CD8-positive, alpha-beta memory T cell (primary cell): ENCODE data around the gene SSU72. TPM values are rescaled to one million over a fixed set of nuclear protein-coding genes. Genes with fewer than 3 reads are reported as not detected.

Source experiments
- CTCF ChIA-PET: fragments of 350-600 bp; sonication (Branson Sonifier 250); formaldehyde crosslinking; loops from one replicate; lab custom pipeline; 2021; ENCODE audit warnings: antibody characterized with exemption; lab: Charles Lee
- POLR2A ChIA-PET: fragments of 350-600 bp; sonication (Branson Sonifier 250); formaldehyde crosslinking; loops from one replicate; lab custom pipeline; 2021; ENCODE audit warnings: antibody characterized with exemption; lab: Charles Lee
- DNase-seq, 5 donors: peaks; one replicate each; pipeline versions ENCODE4 v3.0.0 to v3.0.0-alpha.2; 2020 to 2022; ENCODE audit warnings: mixed read lengths in 1 of 5
- H3K27ac ChIP-seq: one replicate; pipeline ENCODE4 v1.7.0; 2013; ENCODE audit warnings: low read depth, mild to moderate bottlenecking, low read length, moderate library complexity
- H3K27me3 ChIP-seq: 2 replicates; pipeline ENCODE4 v1.7.0; 2013; ENCODE audit warnings: low read length, mild to moderate bottlenecking; ENCODE audit not compliant: insufficient read depth, poor library complexity, severe bottlenecking
- H3K36me3 ChIP-seq: 2 replicates; pipeline ENCODE4 v1.7.0; 2013; ENCODE audit warnings: mild to moderate bottlenecking, low read length, moderate library complexity; ENCODE audit not compliant: insufficient read depth
- H3K4me1 ChIP-seq: 2 replicates; pipeline ENCODE4 v1.7.0; 2013; ENCODE audit warnings: mild to moderate bottlenecking, low read length, moderate library complexity; ENCODE audit not compliant: insufficient read depth
- H3K4me3 ChIP-seq: 2 replicates; pipeline ENCODE4 v1.7.0; 2013; ENCODE audit warnings: mild to moderate bottlenecking, low read length
- H3K9me3 ChIP-seq: 2 replicates; pipeline ENCODE4 v1.7.0; 2013; ENCODE audit warnings: mild to moderate bottlenecking, low read length
- H3K27ac Mint-ChIP-seq, 8 donors: one replicate each; pipeline ENCODE4 v1.8.0; 2020 to 2021; ENCODE audit warnings: mixed read lengths in 8 of 8, mild to moderate bottlenecking in 6 of 8, inconsistent platforms in 3 of 8, moderate library complexity in 3 of 8
- H3K27me3 Mint-ChIP-seq, 2 donors: one replicate each; pipeline ENCODE4 v1.8.0; 2020 to 2021; ENCODE audit warnings: mixed read lengths in 2 of 2, mild to moderate bottlenecking in 1 of 2, moderate library complexity in 1 of 2
- H3K36me3 Mint-ChIP-seq, 3 donors: one replicate each; pipeline ENCODE4 v1.8.0; 2020 to 2021; ENCODE audit warnings: mixed read lengths in 3 of 3, inconsistent platforms in 1 of 3, mild to moderate bottlenecking in 1 of 3
- H3K4me1 Mint-ChIP-seq, 3 donors: one replicate each; pipeline ENCODE4 v1.8.0; 2020 to 2021; ENCODE audit warnings: mixed read lengths in 3 of 3, inconsistent platforms in 1 of 3, mild to moderate bottlenecking in 1 of 3
- H3K4me3 Mint-ChIP-seq, 7 donors: one replicate each; pipeline ENCODE4 v1.8.0; 2020 to 2021; ENCODE audit warnings: mixed read lengths in 7 of 7, mild to moderate bottlenecking in 6 of 7, moderate library complexity in 4 of 7, inconsistent platforms in 2 of 7
- H3K9me3 Mint-ChIP-seq, 5 donors: one replicate each; pipeline ENCODE4 v1.8.0; 2020 to 2022; ENCODE audit warnings: mixed read lengths in 5 of 5, mild to moderate bottlenecking in 3 of 5, moderate library complexity in 2 of 5, inconsistent platforms in 1 of 5
- polyA plus RNA-seq: library from polyadenylated mRNA; unstranded; fragments of 300-500 nt; fragmentation: Illumina TruSeq; gene quantifications from one replicate; pipeline ENCODE4 v1.2.3, GENCODE V29; 2021
- total RNA-seq, 2 experiments: library from RNA; stranded (reverse); gene quantifications; one replicate each; pipeline ENCODE4 v1.2.3, GENCODE V29; 2021

SSU72 gene
- total and polyA plus RNA-seq, 3 experiments from 2014 or later, result 123 to 231 (median 128) TPM

DNA sequence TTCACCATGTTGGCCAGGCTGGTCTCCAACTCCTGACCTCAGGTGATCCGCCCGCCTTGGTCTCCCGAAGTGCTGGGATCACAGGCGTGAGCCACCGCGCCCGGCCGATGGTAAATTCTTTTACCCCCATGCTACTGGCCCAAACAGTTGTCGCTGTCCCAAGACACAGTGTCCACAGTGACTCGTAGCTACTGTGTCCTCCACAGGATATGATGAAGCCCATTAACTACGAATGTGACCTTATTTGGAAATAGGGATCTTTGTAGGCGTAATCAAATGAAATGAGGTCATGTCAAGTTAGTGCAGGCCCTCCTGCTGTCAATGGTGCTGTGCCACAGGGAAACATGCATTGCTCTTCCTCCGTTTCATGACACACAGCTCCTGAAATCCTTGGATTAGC lies 16.8 kb upstream of the SSU72 start:
- H3K9me3 ChIP-seq, result no peaks in the 10 kb centered on the region
- H3K27me3 Mint-ChIP-seq, result peaks cover 4 to 5% of the 10 kb centered on the region in 2 donors
- POLR2A ChIA-PET, result no interaction called here

DNA sequence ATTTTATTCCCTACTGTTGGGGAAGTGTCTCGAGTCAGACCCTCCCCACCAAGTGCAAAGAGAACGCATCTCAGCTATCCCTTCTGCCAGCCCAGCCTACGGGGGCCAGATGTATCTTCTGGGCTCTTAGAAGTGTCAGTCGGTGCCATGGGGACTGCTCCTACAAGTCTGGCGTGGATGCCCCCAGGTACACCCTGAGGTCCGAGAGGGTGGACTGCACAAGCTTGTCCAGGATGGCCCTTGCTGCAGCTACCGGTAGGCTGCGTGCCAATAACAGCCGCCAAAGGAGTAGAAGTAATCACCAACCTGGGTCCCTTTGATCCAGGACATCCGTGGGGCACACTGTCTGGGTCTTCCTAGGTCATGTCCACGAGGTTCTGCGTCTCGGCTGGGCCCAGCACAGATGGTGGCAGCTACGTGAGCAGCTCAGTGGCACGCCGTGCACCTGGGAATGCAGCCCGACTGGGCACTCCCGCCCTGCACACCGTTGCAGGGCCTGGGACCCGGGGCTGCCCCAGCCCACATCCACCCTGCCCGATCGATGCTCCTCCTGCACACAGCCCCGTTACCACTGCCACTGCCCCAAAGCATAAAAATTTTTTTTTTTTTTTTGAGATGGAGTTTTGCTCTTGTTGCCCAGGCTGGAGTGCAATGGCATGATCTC lies 8.8 kb upstream of the SSU72 start:
- H3K27me3 ChIP-seq, result no peaks in the 10 kb centered on the region
- Mint-ChIP-seq H3K27me3 (peaks cover 7 to 36% of the 10 kb centered on the region in 2 donors), H3K4me1 (no peaks in the 10 kb centered on the region), H3K36me3 (no peaks in the 10 kb centered on the region), H3K4me3 (no peak overlapping the region), H3K9me3 (no peaks in the 10 kb centered on the region), H3K27ac (peak overlapping the region in 1 of 8 donors; percentile 61)
- no peak overlapping the region for H3K4me3 ChIP-seq
- no peaks in the 10 kb centered on the region for H3K9me3 ChIP-seq
- ChIA-PET CTCF (interaction anchor here (1.3 kb wide), 1 partner anchor 15 kb away, joined by 3 read pairs; no protein-coding TSS in a partner anchor), POLR2A (interaction anchor here (0.5 kb wide), 1 partner anchor 17 kb away, joined by 3 read pairs; no protein-coding TSS in a partner anchor)
- no peak overlapping the region for H3K27ac ChIP-seq
- no peaks in the 10 kb centered on the region for H3K36me3 ChIP-seq
- DNase-seq, result no peak
- no peaks in the 10 kb centered on the region for H3K4me1 ChIP-seq

More for the DNA sequence above, 16.8 kb upstream of the SSU72 start:
- Histone ChIP-seq H3K4me3 (no peak overlapping the region), H3K4me1 (no peaks in the 10 kb centered on the region), H3K27me3 (no peaks in the 10 kb centered on the region), H3K27ac (no peak overlapping the region), H3K36me3 (no peaks in the 10 kb centered on the region)
- CTCF ChIA-PET, result no interaction called here
- H3K27ac Mint-ChIP-seq, result no peak overlapping the region
- no peaks in the 10 kb centered on the region for H3K4me1 Mint-ChIP-seq
- no peaks in the 10 kb centered on the region for H3K36me3 Mint-ChIP-seq
- H3K4me3 Mint-ChIP-seq, result no peak overlapping the region
- H3K9me3 Mint-ChIP-seq, result no peaks in the 10 kb centered on the region
- DNase-seq, result no peak

DNA sequence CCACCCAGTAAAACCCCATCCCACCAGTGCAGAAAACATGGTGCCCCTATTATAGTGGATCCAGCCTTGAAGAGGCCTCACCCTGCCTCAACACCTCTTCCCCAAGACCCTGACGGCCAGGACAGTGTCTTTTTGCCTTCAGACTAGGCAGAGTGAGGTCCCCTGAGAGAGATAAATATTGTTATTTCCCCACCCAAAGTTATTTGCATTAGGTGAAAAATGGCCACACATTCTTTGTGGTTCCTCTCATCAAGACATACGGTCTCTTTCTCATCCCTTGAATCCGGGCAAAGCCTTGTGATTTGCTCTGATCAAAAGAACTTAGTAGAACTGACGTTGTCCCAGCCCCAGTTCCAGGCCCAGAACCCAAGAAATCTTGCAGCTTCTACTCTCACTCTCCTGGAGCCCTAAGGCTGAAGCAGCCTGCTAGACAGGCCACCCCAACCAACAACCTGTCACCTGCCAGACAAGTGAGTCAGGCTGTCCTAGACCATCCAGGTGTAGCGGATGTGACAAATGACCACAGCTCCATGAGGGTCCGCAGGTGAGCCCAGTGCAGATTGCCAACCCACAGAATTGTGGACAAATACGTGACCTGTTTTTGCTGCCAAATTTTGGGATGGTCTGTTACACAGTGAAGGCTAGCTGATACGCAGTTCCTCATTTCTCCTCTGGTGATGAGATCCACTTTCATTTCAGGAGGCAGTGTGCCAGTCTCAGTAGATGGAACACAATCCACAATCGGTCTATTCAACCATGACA lies 8.1 kb upstream of the SSU72 start:
- POLR2A ChIA-PET, result interaction anchor here (0.5 kb wide), 1 partner anchor 17 kb away, joined by 3 read pairs; no protein-coding TSS in a partner anchor
- CTCF ChIA-PET, result interaction anchor here (1.3 kb wide), 1 partner anchor 16 kb away, joined by 3 read pairs; no protein-coding TSS in a partner anchor
- Histone ChIP-seq H3K4me3 (no peak overlapping the region), H3K36me3 (no peaks in the 10 kb centered on the region), H3K4me1 (no peaks in the 10 kb centered on the region), H3K27ac (no peak overlapping the region), H3K27me3 (no peaks in the 10 kb centered on the region), H3K9me3 (no peaks in the 10 kb centered on the region)
- Mint-ChIP-seq H3K27me3 (peaks cover 5 to 34% of the 10 kb centered on the region in 2 donors), H3K27ac (no peak overlapping the region), H3K9me3 (no peaks in the 10 kb centered on the region), H3K4me3 (no peak overlapping the region), H3K36me3 (no peaks in the 10 kb centered on the region), H3K4me1 (no peaks in the 10 kb centered on the region)
- DNase-seq, result no peak

DNA sequence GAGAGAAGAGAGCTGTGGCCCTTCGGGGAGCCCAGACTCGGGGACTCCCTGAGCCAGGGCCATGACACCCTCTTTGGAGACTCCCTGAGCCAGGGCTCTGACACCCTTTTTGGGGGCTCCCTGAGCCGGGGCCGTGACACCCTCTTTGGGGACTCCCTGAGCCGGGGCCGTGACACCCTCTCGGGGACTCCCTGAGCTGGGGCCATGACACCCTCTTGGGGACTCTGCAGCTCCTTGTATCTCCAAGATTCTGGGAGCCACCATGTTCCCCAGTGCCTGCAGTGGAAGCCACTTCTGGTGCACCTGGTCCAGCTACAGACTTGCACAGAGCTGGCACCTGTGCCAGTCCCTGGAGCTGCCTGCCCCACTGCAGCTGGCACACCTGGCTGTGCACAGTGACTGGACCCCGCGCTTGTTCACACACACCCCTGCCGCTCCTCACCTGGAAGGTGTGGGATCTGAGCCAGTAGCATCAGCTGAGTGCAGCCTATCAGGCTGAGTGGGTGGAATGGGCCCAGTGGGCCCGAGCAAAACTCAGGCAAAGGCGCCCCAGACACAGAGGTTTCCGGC lies 3.8 kb upstream of the SSU72 start:
- peaks cover 7% of the 10 kb centered on the region for H3K4me1 ChIP-seq
- no peaks in the 10 kb centered on the region for H3K9me3 ChIP-seq
- H3K27me3 Mint-ChIP-seq, result peaks cover 12 to 24% of the 10 kb centered on the region in 2 donors
- peaks cover 0 to 3% (median 0%) of the 10 kb centered on the region in 5 donors for H3K9me3 Mint-ChIP-seq
- no peak for DNase-seq
- H3K4me3 Mint-ChIP-seq, result peak overlapping the region in 1 of 7 donors; percentile 13
- H3K36me3 Mint-ChIP-seq, result peaks cover 0 to 11% (median 0%) of the 10 kb centered on the region in 3 donors
- H3K4me3 ChIP-seq, result no peak overlapping the region
- H3K27me3 ChIP-seq, result no peaks in the 10 kb centered on the region
- peak overlapping the region in 1 of 8 donors; percentile 67 for H3K27ac Mint-ChIP-seq
- H3K36me3 ChIP-seq, result no peaks in the 10 kb centered on the region
- CTCF ChIA-PET, result interaction anchor here (0.8 to 2.5 kb wide), 2 partner anchors 10 to 36 kb away, joined by 3 to 6 read pairs; partner anchors contain the start of gene MIB2
- no peak overlapping the region for H3K27ac ChIP-seq
- peaks cover 9 to 18% (median 16%) of the 10 kb centered on the region in 3 donors for H3K4me1 Mint-ChIP-seq
- POLR2A ChIA-PET, result interaction anchor here (1.1 kb wide), 1 partner anchor 37 kb away, joined by 3 read pairs; no protein-coding TSS in a partner anchor

DNA sequence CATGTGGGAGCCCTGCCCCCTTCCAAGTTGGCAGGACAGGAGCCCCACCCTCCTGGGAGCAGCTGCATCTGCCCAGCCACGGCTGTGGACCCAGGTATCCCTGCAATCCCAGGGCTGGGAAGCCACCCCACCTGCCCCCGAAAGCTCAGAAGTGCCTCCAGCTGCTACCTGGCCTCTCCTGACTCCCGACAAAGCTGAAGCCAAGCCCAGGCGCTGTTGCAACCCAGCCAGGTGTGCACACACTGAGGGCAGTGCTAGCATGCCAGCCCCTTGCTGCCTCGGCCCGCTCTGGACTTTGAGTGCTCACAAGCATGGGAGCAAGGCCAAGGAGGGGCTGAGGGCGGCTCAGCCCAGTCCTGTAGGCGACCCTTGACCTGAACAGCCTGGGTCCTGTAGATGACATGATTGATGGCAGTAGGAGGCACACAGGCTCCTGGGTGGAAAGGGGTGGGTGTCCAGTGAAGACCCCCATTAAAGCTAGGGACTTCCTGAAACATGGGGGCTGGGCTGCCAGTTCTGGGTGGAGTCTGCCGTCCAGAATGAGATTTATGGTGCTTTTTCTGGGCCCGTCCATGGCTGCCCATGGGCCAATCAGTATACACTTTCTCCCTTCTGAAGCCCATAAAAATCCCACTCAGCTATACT lies 2.8 kb upstream of the SSU72 start:
- Mint-ChIP-seq H3K36me3 (peaks cover 0 to 13% (median 0%) of the 10 kb centered on the region in 3 donors), H3K27ac (peak overlapping the region in 1 of 8 donors; percentile 67), H3K27me3 (peaks cover 12 to 16% of the 10 kb centered on the region in 2 donors), H3K9me3 (peaks cover 0 to 3% (median 0%) of the 10 kb centered on the region in 5 donors), H3K4me3 (no peak overlapping the region), H3K4me1 (peaks cover 11 to 26% (median 19%) of the 10 kb centered on the region in 3 donors)
- ChIA-PET POLR2A (interaction anchor here (1.1 kb wide), 1 partner anchor 38 kb away, joined by 3 read pairs; no protein-coding TSS in a partner anchor), CTCF (interaction anchor here (2.5 kb wide), 1 partner anchor 37 kb away, joined by 6 read pairs; the partner anchor contains the start of gene MIB2)
- Histone ChIP-seq H3K4me3 (no peak overlapping the region), H3K27ac (no peak overlapping the region), H3K27me3 (no peaks in the 10 kb centered on the region), H3K9me3 (no peaks in the 10 kb centered on the region), H3K4me1 (peaks cover 17% of the 10 kb centered on the region), H3K36me3 (no peaks in the 10 kb centered on the region)
- DNase-seq, result no peak

DNA sequence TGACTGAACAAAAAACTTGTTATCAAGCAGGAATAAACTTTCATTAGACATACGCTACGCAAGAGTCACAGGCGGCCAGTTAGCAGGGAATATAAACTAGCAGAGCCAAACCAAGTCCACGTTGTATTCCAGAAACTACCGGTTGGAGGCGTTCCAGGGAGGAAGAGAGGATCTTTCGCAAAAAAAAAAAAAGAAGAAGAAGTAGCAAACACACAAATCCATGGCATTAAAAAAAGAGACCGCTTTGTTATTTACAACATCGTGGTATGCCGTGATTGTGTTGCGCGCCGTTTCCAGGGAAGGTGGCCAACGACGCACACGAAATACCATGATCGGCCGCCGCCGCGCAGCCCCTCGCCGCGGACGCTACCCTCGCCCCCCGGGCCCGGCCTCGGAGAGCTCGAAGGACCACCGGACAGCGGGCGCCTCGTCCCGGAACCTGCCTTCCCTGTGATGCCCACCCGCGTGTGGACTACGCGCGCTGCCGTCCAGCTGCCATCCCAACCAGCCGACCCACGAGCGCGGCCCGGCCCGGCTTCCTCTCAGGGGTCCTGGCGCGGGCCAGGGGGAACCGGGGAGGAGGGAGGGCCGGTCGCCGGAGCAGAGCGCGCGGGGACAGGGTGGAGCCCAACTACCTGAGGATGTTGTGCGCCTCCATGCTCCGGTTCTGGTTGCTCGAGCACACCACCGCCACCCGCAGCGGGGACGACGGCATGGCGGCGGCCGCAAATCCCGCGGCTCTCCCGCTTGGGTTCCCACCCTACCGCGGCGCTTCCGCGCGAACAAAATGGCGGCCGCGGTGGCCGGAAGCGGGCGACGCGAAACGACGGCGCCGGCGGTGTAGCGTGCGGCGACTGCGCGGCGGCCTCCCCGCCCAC lies 581 bp downstream of the SSU72 start:
- Histone ChIP-seq H3K4me3 (peak overlapping the region; percentile 80), H3K36me3 (peaks cover 10% of the 10 kb centered on the region), H3K9me3 (no peaks in the 10 kb centered on the region), H3K4me1 (peaks cover 33% of the 10 kb centered on the region), H3K27me3 (no peaks in the 10 kb centered on the region), H3K27ac (peak overlapping the region; percentile 98)
- peak overlapping the region; percentile 92 to 99 (median 96) for H3K4me3 Mint-ChIP-seq
- H3K27me3 Mint-ChIP-seq, result peaks cover 0 to 10% of the 10 kb centered on the region in 2 donors
- DNase-seq, result peak in 4 of 5 donors; percentile 67 to 85 (median 76)
- peaks cover 32 to 52% (median 40%) of the 10 kb centered on the region in 3 donors for H3K4me1 Mint-ChIP-seq
- ChIA-PET CTCF (no interaction called here), POLR2A (interaction anchor here (0.6 to 1.1 kb wide), 4 partner anchors 39 to 56 kb away, joined by 3 to 6 read pairs (median 4); partner anchors contain the start of gene MIB2)
- H3K36me3 Mint-ChIP-seq, result peaks cover 0 to 34% (median 6%) of the 10 kb centered on the region in 3 donors
- peak overlapping the region; percentile 98 to 100 (median 100) for H3K27ac Mint-ChIP-seq
- peaks cover 0 to 3% (median 0%) of the 10 kb centered on the region in 5 donors for H3K9me3 Mint-ChIP-seq
